Measurements from ENCODE around the gene LPP. TPM values are rescaled to one million over a fixed set of nuclear protein-coding genes. Genes with fewer than 3 reads are reported as not detected.

Gene LPP
- total and polyA plus RNA-seq, 9 of the 15 experiments (the other 6 are each of a cell fraction or from before 2014, with no cell fraction given): 0.07 to 0.18 TPM; not detected in 7

GRCh38 chr3:188818282-188818681 lies 664.3 kb downstream of the LPP start:
- Histone ChIP-seq H3K9ac (ENCODE audit: insufficient read depth in 1 of 2, low read depth in 2 of 2, low read length in 2 of 2) (no peak overlapping the region), H3K9me1 (ENCODE audit: control insufficient read depth, insufficient read depth, low read length) (no peaks in the 10 kb centered on the region), H3K4me1 (replicated peaks in 1 of 2; ENCODE audit: control insufficient read depth in 2 of 2, insufficient read depth in 2 of 2, low read length in 2 of 2) (no peaks in the 10 kb centered on the region), H2AFZ (ENCODE audit: low read depth, low read length) (no peak overlapping the region), H3K4me3 (no peak overlapping the region), H3K36me3 (ENCODE audit: control insufficient read depth, insufficient read depth, low read length) (no peaks in the 10 kb centered on the region), H3K27me3 (ENCODE audit: control insufficient read depth in 2 of 2, insufficient read depth in 2 of 2, low read length in 2 of 2) (no peaks in the 10 kb centered on the region), H3K79me2 (ENCODE audit: control insufficient read depth, insufficient read depth, low read length) (no peaks in the 10 kb centered on the region), H3K4me2 (ENCODE audit: insufficient read depth, low read length) (no peak overlapping the region), H3K9me3 (replicated peaks; ENCODE audit: control insufficient read depth, insufficient read depth, low read depth, low read length) (no peaks in the 10 kb centered on the region), H3K27ac (ENCODE audit: extremely low read depth, low read depth, low read length) (no peak overlapping the region), H4K20me1 (replicated peaks; ENCODE audit: control insufficient read depth, insufficient read depth, low read length) (no peaks in the 10 kb centered on the region)
- in situ Hi-C loops (cut with MboI): no loop called here
- FAIRE-seq (no peak), DNase-seq (ENCODE audit: extremely low read depth in 1 of 4, low spot score in 3 of 4) (no peak), ATAC-seq (no peak)
- 0% methylated on average over 2 of the region's 2 CpGs for WGBS (ENCODE audit: insufficient coverage, low coverage, missing lambda C conversion rate)
- BruUV-seq (replicated peaks): no TSS peak
- intact Hi-C loops (cut with micrococcal nuclease): no loop called here
- ChIA-PET POLR2A (no interaction called here), CTCF (ENCODE audit: low intra/inter-chr PET ratio) (no interaction called here)
- TF ChIP-seq NFXL1 (CRISPR knock-in tag; IDR thresholded peaks at IDR 0.05) (no peak), NFRKB (IDR thresholded peaks at IDR 0.05; ENCODE audit: low read depth) (no peak), NR3C1 (CRISPR knock-in tag; IDR thresholded peaks at IDR 0.05) (no peak), OTX1 (CRISPR knock-in tag; IDR thresholded peaks at IDR 0.05) (no peak), HNRNPK (IDR thresholded peaks at IDR 0.05; ENCODE audit: low read depth, low read length, poor library complexity, severe bottlenecking) (no peak), BCLAF1 (IDR thresholded peaks at IDR 0.05; ENCODE audit: borderline replicate concordance in 1 of 2, control insufficient read depth in 1 of 2, low read depth in 2 of 2, low read length in 1 of 2) (no peak), HOMEZ (CRISPR knock-in tag; IDR thresholded peaks at IDR 0.05) (no peak), ZNF778 (CRISPR knock-in tag; IDR thresholded peaks at IDR 0.05) (no peak), TFAM (CRISPR knock-in tag; conservative IDR thresholded peaks at IDR 0.05) (no peak), STAT5A (IDR thresholded peaks at IDR 0.05; ENCODE audit: borderline replicate concordance, low read length) (no peak), RB1 (IDR thresholded peaks at IDR 0.05; ENCODE audit: low read depth) (no peak)

All from K562 (cell line).